ENCODE data around the gene TMC1.

DNA sequence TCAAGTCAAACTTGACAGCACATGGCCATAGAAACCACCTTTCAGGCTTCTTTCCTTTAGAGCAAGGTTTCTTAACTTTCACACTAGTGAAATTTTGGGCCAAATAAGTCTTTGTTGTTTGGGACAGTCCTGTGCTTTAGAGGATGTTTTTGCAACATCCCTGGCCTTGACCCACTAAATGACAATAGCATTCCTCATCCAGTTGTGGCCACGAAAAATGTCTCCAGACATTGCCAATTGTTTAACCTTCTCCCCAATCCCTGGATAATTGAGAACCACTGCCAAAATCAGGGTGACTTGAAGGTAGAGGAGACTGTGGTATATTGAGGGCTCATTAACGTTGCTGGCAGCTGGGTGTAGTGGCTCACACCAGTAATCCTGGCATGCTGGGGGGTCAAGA lies 359.4 kb downstream of the TMC1 start:
- TF ChIP-seq CTCF (IDR thresholded peaks at IDR 0.05) (no peak), EZH2 (IDR thresholded peaks at IDR 0.05) (no peak), EZH2phosphoT487 (IDR thresholded peaks at IDR 0.05) (no peak)

All from neural progenitor cell (in vitro differentiated cells).